NK-92 (cell line): ENCODE measurements around the gene ARHGEF3.
A peak's percentile ranks its signal among the peaks of the same experiment; 100 is the strongest.
"Not testable (repeated sequence)": the region's sequence is repeated elsewhere in the genome, so short reads cannot be mapped to it uniquely, and the experiment has no call there.

Experiments
- DNase-seq: peaks from one replicate; lab custom pipeline; 2025; ENCODE audit not compliant: unreplicated experiment; lab: John Stamatoyannopoulos, UW

Gene ARHGEF3

DNA sequence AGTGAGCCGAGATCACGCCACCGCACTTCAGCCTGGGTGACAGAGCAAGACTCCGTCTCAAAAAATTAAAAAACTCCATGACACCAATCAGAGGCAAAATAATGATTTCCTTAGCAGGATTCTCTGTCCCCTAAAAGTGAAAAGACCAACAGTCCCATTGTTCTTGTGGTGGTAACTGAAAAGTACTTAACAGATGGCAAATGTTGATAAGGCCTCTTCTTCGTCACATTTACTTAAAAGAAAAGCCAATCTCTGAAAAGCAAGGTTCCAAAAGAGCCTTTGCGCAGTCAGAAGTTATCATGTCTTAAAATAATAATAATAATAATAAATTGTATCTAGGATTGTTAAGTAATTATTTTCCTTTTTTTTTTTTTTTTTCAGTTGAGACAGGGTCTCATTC is 62.7 kb downstream of the ARHGEF3 start:
- no peak for DNase-seq

DNA sequence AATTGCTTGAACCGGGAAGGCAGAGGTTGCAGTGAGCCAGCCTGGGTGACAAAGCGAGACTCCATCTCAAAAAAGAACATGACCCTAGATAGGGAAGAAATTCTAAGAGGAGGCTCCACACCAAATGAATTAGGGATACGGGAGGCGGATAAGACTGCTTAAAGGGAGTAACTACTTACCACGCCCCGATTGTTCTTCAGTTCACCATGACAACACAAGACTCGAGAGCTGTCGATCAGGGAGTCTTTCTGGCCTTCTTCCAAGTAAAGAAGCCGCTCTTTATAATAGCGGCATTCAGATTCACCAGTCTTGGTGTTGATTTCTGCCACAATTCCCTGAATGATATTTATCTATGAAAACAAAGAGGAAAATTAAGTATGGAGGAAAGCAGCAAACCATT is 64.7 kb downstream of the ARHGEF3 start:
- no peak for DNase-seq

DNA sequence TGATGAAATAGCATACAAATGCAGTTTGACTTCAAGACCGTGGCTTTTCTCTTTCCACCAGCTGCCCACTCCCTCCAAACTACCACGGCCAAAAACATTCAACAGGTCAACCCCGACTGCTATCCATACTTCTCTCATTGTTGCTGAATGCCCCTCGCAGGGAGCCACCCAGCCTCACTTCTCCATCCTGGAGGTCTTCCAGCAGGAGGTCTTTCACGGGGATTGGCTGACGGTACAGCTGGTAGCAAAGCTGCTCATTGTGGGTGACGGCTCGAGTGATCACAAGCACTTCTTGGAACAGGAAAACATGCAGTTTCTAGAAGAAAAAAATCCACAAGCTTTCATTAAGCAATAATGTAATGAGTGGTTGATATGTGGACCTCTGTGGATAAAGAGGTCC is 69.6 kb downstream of the ARHGEF3 start:
- no peak for DNase-seq

DNA sequence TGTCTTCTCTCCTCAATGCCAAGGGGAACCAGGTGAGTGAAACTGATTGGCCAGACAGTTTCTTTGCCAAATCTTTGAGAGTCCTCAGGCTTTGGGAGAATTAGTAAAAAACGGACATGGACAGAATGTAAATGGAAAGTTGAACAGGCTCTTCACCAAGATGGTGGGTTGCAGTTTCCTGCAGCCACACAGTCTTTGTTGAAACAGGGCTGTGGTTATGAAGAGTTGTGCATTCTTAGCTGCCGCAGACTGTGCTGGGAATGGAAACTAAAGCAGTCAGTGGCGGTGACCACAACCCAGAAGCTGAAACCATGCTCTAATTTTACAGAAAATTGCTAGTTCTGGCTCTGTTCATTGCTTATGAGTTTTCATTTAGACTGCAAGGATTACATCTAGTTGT is 76.6 kb downstream of the ARHGEF3 start:
- no peak for DNase-seq

DNA sequence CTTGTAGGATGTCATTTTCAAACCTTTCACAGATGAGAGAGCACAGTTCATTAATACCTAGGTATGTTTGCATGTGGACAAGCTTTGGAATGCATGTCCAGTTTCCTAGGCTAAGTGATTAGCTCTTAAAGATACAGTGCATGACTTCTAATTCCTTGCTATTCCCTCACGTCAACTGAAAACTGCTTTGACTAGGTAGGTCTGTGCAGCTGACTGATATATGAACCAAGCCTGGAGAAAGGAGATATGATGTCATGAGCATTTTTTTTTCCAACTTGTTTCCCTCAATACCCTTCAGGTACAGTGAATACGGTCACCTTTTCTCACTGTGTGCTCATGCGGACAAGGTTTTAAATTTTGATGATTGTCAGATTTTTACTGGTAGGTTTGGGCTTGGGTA is 77.1 kb downstream of the ARHGEF3 start:
- DNase-seq: no peak

DNA sequence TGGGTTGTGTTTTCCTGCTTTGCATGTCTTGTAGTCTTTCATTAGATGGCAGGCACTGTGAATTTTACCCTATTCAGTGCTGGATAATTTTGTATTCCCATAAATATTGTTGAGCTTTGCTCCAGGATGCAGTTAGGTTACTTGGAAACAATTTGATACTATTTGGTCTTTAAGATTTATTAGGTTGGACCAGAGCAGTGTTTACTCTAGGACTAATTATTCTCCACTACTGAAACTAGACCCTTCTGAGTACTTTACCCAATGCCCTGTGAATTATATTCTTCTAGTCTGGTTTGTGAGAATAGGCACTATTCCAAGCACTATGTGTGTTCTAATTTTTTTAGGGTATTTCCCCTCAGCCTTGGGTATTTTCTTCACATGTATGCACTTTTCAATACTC is 80.9 kb downstream of the ARHGEF3 start:
- no peak for DNase-seq

DNA sequence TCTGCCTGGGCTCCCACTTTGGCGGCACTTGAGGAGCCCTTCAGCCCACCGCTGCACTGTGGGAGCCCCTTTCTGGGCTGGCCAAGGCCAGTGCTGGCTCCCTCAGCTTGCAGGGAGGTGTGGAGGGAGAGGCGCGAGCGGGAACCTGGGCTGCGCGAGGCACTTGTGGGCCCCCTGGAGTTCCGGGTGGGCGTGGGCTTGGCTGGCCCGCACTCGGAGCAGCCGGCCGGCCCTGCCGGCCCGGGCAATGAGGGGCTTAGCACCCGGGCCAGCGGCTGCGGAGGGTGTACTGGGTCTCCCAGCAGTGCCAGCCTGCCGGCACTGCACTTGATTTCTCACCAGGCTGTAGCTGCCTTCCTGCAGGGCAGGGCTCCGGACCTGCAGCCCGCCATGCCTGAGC is 82.9 kb downstream of the ARHGEF3 start:
- not testable (repeated sequence) for DNase-seq

DNA sequence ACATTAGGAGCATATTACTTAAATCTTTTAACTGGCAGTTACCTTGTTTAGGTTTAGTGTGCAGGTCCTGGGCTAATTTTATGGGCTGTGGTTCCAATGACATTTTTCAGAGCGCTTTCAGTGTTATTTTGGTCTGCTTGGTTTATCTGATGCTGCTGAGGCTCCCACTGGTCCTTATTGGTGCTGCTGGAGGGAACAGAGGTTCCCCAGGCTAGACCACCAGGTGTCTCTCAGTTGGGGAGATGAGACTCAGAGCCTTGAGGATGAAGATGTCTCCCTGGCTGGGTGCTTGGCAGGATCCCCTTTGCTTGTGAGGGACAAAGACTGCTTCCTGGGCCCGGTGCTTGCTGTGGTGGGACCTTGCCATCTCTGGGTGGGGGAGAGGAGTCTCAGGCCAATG is 90.4 kb downstream of the ARHGEF3 start:
- no peak for DNase-seq

DNA sequence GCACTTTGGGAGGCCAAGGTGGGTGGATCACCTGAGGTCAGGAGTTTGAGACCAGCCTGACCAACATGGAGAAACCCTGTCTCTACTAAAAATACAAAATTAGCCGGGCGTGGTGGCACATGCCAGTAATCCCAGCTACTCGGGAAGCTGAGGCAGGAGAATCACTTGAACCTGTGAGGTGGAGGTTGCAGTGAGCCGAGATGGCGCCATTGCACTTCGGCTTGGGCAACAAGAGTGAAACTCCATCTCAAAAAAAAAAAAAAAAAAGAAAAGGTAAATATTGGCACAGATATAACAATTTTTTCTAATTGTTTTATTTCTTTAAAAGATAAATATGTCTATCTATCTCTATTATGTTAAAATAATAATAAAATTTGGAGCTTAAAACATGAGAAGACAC is 94.3 kb downstream of the ARHGEF3 start:
- DNase-seq: not testable (repeated sequence)

DNA sequence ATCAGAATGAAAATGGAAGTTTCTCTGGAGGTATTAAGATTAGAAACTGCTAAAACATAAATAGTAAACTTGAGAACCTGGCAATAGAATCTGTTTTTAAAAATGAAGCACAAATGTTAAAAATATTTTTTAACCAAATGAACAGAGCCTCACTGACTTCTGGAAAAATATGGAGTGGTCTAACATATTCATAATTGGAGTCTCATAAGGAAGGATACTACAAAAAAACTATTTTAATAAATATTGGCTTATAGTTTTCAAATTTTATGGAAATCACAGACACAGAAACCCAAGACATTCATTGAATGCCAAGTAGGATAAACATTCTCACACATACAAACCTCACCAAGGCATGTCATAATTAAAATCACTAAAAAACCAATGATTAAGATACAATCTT is 95.1 kb downstream of the ARHGEF3 start:
- no peak for DNase-seq

DNA sequence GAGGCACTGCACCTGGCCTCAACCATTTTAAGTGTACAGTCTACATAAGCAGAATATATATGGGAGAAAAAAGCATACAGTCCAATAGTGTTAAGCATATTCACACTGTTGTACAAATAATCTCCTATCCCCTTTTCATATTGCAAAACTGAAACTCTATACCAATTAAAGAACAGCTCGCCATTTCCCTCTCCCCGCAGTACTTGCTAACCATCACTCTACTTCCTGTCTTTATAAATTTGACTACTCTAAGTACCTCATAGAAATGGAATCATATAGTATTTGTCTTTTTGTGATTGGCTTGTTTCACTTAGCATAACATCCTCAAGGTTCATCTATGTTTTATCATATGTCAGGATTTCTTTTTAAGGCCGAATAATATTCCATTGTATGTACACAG is 97.0 kb downstream of the ARHGEF3 start:
- DNase-seq: no peak

DNA sequence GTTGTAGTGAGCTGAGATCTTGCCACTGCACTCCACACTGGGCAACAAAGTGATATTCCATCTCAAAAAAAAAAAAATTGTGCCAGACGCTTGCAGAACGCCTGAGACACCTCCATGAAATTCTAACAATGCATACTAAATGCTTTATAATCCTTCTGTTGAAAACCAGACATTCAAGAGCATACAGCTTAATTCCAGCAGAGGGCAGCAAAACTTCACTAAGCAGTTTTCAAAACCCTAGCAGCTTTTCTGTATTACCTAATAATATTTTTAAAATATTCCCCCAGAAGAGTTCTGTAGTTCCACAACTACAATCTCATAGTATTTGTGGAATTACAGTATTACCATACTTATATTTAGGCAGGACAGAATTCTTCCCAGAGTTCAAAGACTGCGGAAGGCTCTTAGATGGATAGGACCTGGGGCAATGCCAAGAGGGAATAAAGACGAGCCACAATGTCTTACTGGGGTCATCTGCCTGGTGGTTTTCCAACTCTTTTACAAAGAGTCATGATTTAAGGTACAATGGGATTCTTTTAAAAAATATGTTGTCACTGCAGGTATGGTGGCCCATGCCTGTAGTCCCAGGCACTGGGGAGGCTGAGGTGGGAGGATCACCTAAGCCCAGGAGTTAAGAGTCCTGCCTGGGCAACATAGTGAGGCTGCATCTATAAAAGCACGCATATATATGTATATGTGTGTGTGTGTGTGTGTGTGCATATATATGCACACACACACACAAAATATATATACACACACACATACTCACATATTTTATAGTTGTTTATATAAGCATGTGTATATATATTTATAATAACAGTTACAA is 99.0 kb downstream of the ARHGEF3 start:
- DNase-seq: peak; percentile 3

DNA sequence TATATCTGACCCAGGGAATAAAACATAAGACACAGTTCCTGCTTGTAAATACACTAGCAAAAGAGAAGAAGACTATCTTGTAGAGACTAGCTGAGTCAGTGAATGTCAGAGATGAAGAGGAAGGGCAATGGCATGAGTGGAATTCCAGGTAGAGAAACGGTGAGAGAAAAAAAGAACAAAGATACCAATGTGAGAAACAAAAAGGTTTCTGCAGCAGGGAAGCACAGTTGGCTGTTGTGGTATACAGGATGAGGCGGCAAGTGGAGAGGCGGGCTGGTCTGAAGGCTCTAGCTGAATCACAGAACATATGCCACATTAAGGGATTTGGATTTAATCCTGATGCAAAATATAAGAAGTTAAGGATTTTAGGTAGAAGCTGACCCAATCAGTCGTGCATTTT is 101.6 kb downstream of the ARHGEF3 start:
- DNase-seq: no peak

DNA sequence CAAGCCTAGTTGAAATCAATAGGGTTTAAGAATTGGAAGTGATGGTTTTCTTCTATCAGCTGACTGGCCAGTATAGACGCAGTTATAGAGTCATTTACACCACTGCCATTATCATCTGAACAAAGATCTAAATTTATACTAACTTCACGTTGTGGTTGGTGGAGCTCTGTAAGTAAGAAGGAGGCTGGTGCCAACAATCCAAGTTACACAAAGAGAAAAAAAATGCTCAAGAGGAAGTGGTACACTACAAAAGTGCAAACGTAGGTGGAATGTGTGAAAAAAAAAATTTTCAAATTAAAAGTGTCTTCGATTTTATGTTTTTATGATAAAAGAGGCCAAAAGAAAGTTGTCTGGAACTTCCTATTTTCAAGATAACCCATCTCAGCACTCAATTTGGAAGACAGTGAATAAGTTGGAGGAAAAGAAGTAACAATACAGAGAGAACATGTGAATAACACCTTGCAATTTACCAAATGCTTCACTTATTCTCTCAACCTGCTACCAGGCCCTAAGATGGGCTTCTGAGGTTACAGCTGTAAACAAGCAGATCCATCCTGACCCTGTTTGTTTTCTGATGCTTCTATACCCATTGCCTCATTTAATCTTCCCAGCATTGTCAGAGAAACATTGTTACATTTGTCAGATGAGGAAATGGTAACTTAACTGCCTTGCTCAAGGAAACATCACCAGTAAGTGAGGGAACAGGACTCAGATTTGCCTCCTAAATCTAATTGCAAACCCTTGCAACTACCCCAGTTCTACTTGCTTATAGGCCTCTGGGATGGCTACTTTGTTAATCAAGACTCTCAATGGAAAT is 106.7 kb downstream of the ARHGEF3 start:
- DNase-seq: no peak

DNA sequence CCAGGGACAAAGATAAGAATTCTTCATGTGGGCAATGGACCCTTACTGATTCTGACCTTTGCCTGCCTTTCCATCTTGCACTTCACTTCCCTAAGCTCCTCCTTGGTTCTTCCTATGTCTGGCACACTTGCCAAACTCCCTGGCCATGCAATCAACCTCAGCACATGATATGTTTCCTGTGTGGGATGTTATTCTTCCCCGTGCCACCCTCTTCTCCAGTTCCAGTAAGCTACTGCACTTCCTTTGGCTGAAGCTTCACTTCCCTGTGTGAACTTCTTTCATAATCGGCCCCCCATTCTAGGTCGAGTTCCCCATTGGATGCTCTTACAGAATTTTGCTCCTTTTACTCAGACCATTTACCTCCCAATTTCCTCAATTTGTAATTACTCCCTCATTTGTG is 108.0 kb downstream of the ARHGEF3 start:
- DNase-seq: no peak

DNA sequence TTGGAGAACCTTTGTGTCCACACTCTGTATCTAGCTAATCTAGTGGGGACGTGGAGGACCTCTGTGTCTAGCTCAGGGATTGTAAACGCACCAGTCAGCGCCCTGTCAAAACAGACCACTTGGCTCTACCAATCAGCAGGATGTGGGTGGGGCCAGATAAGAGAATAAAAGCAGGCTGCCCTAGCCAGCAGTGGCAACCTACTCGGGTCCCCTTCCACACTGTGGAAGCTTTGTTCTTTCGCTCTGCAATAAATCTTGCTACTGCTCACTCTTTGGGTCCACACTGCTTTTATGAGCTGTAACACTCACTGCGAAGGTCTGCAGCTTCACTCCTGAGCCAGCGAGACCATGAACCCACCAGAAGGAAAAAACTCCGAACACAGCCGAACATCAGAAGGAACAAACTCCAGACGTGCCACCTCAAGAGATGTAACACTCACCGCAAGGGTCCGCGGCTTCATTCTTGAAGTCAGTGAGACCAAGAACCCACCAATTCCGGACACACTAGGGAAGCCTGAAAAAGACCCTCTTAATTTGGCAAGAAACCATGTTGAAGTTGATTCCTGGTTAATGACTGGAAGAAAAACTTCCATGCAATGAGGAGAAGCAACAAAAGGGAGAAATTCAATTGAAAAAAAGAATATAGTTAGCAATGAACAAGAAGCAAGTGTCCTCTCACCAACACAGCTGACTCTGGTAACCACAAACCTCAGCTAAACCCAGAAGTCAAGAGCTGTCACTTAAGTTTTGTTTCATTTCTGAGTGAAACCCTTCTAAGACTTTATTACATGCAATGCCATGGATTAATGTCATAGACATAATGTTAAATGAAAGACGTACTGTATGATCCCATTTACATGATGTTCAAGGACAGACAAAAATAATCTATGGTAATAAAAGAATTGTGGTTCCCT is 109.0 kb downstream of the ARHGEF3 start:
- not testable (repeated sequence) for DNase-seq

DNA sequence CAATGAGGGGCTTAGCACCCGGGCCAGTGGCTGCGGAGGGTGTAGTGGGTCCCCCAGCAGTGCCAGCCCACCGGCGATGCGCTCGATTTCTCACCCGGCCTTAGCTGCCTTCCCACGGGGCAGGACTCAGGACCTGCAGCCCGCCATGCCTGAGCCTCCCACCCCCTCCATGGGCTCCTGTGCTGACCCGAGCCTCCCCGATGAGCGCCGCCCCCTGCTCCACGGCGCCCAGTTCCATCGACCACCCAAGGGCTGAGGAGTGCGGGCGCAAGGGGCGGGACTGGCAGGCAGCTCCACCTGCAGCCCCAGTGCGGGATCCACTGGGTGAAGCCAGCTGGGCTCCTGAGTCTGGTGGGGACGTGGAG is 109.8 kb downstream of the ARHGEF3 start:
- not testable (repeated sequence) for DNase-seq

DNA sequence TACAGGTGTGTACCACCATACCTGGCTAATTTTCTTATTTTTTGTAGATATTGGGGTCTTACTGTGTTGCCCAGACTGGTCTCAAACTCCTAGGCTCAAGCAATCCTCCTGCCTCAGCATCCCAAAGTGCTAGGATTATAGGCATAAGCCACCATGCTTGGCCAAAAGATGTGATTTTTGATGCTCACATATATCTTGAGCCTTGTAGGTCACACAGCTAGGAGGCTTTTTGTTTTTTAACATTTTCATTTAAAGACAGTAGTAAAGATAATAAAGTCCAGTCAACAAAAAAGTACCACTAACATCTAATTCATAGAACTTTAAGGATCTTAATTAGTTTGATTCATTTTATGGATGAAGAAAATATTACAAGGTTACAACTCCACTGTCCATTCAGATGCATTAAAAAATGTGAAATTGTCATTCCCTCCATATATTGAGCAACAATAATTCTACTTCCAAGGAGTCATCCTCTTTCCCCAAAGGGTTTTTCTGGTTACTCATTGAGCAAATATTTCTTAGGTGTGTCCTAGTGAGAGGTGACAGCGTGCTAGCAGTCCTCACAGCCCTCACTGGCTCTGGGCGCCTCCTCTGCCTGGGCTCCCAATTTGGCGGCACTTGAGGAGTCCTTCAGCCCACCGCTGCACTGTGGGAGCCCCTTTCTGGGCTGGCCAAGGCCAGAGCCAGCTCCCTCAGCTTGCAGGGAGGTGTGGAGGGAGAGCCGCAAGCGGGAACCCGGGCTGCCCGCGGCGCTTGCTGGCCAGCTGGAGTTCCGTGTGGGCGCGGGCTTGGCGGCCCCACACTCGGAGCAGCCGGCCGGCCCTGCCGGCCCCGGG is 110.4 kb downstream of the ARHGEF3 start:
- DNase-seq: no peak

DNA sequence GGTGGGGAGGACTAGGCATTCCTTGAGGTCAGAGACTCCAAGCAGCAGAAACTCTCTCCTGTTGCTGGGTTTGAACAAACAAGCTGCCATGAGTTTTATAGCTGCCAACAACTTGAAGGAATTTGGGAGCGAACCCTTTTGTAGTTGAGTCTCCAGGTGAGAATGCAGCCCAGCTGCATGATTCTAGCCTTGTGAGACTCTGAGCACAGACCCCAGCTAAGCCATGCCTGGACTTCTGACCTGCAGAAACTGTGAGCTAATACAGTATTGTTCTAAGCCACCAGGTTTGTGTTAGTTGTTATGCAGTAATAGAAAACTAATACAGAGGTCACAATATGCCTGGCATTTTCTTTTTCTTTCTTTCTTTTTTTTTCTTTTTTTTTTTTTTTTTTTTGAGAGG is 112.4 kb downstream of the ARHGEF3 start:
- DNase-seq: no peak

DNA sequence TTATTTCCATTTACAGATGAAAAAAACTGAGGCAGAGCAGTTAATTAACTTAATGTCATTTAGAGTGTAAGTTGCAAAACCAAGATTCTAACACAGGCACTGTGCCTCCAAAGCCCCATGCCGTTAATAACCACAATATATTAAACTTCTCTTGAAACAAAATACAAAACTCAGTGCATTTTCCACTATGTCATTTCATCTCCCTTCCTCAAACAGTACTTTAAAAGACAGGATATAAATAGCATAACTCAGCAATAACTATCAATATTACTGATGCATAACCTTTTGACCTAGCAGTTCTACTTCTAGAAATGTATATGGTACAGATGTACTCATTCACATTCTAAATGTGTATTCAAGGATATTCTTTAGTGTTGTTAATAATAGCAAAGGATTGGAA is 113.6 kb downstream of the ARHGEF3 start:
- no peak for DNase-seq

DNA sequence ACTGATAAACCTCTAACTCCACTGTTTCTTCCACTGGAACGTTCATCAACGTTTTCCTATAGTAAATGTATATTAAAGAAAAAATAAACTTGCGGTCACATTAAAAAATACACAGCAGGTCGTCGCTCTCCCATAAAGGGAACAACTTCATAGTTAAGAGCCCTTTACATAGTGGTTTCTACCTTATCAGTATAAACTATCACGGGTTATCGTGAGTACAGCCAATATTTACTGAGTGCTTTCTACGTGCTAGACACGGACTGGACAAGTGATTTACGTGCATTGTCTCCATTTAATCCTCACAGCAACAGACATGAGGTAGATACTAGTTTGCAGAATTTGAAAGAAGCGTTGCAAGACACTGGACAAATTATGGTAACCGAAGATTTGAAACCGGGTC is 117.7 kb downstream of the ARHGEF3 start:
- DNase-seq: no peak
